Measurements from ENCODE around the gene CCDC88B. TPM values are rescaled to one million over a fixed set of nuclear protein-coding genes. Genes with fewer than 3 reads are reported as not detected.
A peak's percentile ranks its signal among the peaks of the same experiment; 100 is the strongest.

The CCDC88B gene
- total and polyA plus RNA-seq, 2 experiments from 2014 or later: 6.8 to 12.1 TPM

- TF ChIP-seq EZH2phosphoT487 (IDR thresholded peaks at IDR 0.05; ENCODE audit: unreplicated experiment): no peak
- peak; percentile 38 to 76 for TF ChIP-seq CTCF (conservative IDR thresholded peaks at IDR 0.05; ENCODE audit: low read depth in 2 of 2)
- 0 out of 2 replicates have a peak, but pooled peaks cover 5% of the 10 kb centered on the region for H3F3A ChIP-seq (replicated peaks; ENCODE audit: low read depth)
- peaks cover 33% of the 10 kb centered on the region for H3K27me3 Mint-ChIP-seq (ENCODE audit: insufficient read depth, low read depth, poor library complexity)
- ATAC-seq (peak; percentile 10), DNase-seq (ENCODE audit: low spot score) (no peak)
- H3K4me3 ChIP-seq: no peak overlapping the region
- no peak overlapping the region for H3K4me2 ChIP-seq
- H3K4me1 ChIP-seq (ENCODE audit: insufficient read depth): peaks cover 11% of the 10 kb centered on the region; the same call in 1 of the 2 replicates
- no peak overlapping the region for H3K27ac ChIP-seq (ENCODE audit: low read depth)
- no peak overlapping the region for H3K4me3 Mint-ChIP-seq
- no peak overlapping the region for H2AFZ ChIP-seq
- no peaks in the 10 kb centered on the region for H4K20me1 ChIP-seq (replicated peaks; ENCODE audit: insufficient read depth)
- H3K9me2 ChIP-seq (ENCODE audit: insufficient read depth): no peaks in the 10 kb centered on the region
- no peaks in the 10 kb centered on the region for H3K9me3 Mint-ChIP-seq
- H3K36me3 Mint-ChIP-seq (ENCODE audit: low read depth): no peaks in the 10 kb centered on the region; the same call in 2 of the 3 replicates
- H3K36me3 ChIP-seq (ENCODE audit: insufficient read depth): no peaks in the 10 kb centered on the region
- H3K27ac Mint-ChIP-seq: no peak overlapping the region
- no peaks in the 10 kb centered on the region for H3K27me3 ChIP-seq (ENCODE audit: insufficient read depth)
- H3K4me1 Mint-ChIP-seq: peaks cover 14% of the 10 kb centered on the region
- H3K79me2 ChIP-seq (replicated peaks; ENCODE audit: insufficient read depth): no peaks in the 10 kb centered on the region
Observed at GRCh38 chr11:64343767-64344559, 4.0 kb downstream of the CCDC88B start.

GRCh38 chr11:64344787-64345186, 4.8 kb downstream of the CCDC88B start:
- Histone ChIP-seq H4K20me1 (replicated peaks; ENCODE audit: insufficient read depth) (no peaks in the 10 kb centered on the region), H3K27ac (ENCODE audit: low read depth) (no peak overlapping the region), H3K27me3 (ENCODE audit: insufficient read depth) (no peaks in the 10 kb centered on the region), H3F3A (replicated peaks; ENCODE audit: low read depth) (0 out of 2 replicates have a peak, but pooled peaks cover 5% of the 10 kb centered on the region), H3K4me1 (ENCODE audit: insufficient read depth) (peaks cover 11% of the 10 kb centered on the region; the same call in 1 of the 2 replicates), H2AFZ (no peak overlapping the region), H3K79me2 (replicated peaks; ENCODE audit: insufficient read depth) (no peaks in the 10 kb centered on the region), H3K4me3 (no peak overlapping the region), H3K4me2 (no peak overlapping the region), H3K9me2 (ENCODE audit: insufficient read depth) (no peaks in the 10 kb centered on the region), H3K36me3 (ENCODE audit: insufficient read depth) (no peaks in the 10 kb centered on the region)
- H3K4me1 Mint-ChIP-seq: peaks cover 14% of the 10 kb centered on the region
- H3K36me3 Mint-ChIP-seq (ENCODE audit: low read depth): no peaks in the 10 kb centered on the region; the same call in 2 of the 3 replicates
- H3K9me3 Mint-ChIP-seq: no peaks in the 10 kb centered on the region
- no peak for ATAC-seq
- H3K27ac Mint-ChIP-seq: no peak overlapping the region
- no peak for DNase-seq (ENCODE audit: low spot score)
- H3K4me3 Mint-ChIP-seq: no peak overlapping the region
- TF ChIP-seq ETS1 (IDR thresholded peaks at IDR 0.05) (no peak), ZNF462 (CRISPR knock-in tag; IDR thresholded peaks at IDR 0.05) (no peak), JUNB (IDR thresholded peaks at IDR 0.05; ENCODE audit: unreplicated experiment) (no peak), NANOG (IDR thresholded peaks at IDR 0.05; ENCODE audit: borderline replicate concordance) (no peak)
- peaks cover 35% of the 10 kb centered on the region for H3K27me3 Mint-ChIP-seq (ENCODE audit: insufficient read depth, low read depth, poor library complexity)
